ENCODE measurements around the gene CISD3. TPM values are rescaled to one million over a fixed set of nuclear protein-coding genes. Genes with fewer than 3 reads are reported as not detected.
A peak's percentile ranks its signal among the peaks of the same experiment; 100 is the strongest.

CISD3 gene
- total and polyA plus RNA-seq, 8 donors, result 27.5 to 44.3 (median 30.9) TPM

GRCh38 chr17:38749223-38750043, 19.3 kb downstream of the CISD3 start:
- 0 to 1% methylated on average over 77 to 79 of the region's 79 CpGs for WGBS, 2 donors
- intact Hi-C loops (cut with DNase I), result no loop called here

GRCh38 chr17:38750044-38750311, 19.8 kb downstream of the CISD3 start:
- no peak for ATAC-seq
- WGBS, 2 donors, result 11 to 15% methylated on average over 12 of the region's 12 CpGs
- H3K4me1 ChIP-seq, result peaks cover 4 to 14% (median 9%) of the 10 kb centered on the region in 3 donors

More at GRCh38 chr17:38749223-38750043, 19.3 kb downstream of the CISD3 start:
- H3K9me3 ChIP-seq, result no peaks in the 10 kb centered on the region
- ATAC-seq (peak; percentile 29 to 44 (median 34)), FAIRE-seq (no peak), DNase-seq (peak; percentile 70 to 87 (median 80))
- H3K36me3 ChIP-seq, result no peaks in the 10 kb centered on the region
- TF ChIP-seq CTCF (IDR thresholded peaks at IDR 0.05), result no peak
- H3K27ac ChIP-seq, result peak overlapping the region; percentile 61 to 85 (median 71)
- no peaks in the 10 kb centered on the region for H3K27me3 ChIP-seq
- H3K4me1 ChIP-seq, result peaks cover 4 to 14% (median 9%) of the 10 kb centered on the region in 3 donors
- H3K4me3 ChIP-seq, result peak overlapping the region; percentile 78 to 84 (median 80)

GRCh38 chr17:38750312-38751121, 20.4 kb downstream of the CISD3 start:
- FAIRE-seq, result no peak

More at GRCh38 chr17:38750044-38750311, 19.8 kb downstream of the CISD3 start:
- H3K36me3 ChIP-seq, result no peaks in the 10 kb centered on the region
- H3K9me3 ChIP-seq, result no peaks in the 10 kb centered on the region
- no peak for TF ChIP-seq CTCF (IDR thresholded peaks at IDR 0.05)
- DNase-seq (no peak), FAIRE-seq (no peak)
- intact Hi-C loops (cut with DNase I), result no loop called here
- no peaks in the 10 kb centered on the region for H3K27me3 ChIP-seq
- peak overlapping the region; percentile 78 to 84 (median 80) for H3K4me3 ChIP-seq
- peak overlapping the region in 3 of 4 donors; percentile 61 to 85 (median 73) for H3K27ac ChIP-seq

GRCh38 chr17:38751144-38751807, 21.1 kb downstream of the CISD3 start:
- H3K4me3 ChIP-seq, result peak overlapping the region in 2 of 4 donors; percentile 90 to 91
- H3K9me3 ChIP-seq, result no peaks in the 10 kb centered on the region
- H3K36me3 ChIP-seq, result peaks cover 0 to 5% (median 0%) of the 10 kb centered on the region in 3 donors
- intact Hi-C loops (cut with DNase I), result no loop called here
- peaks cover 4 to 14% (median 9%) of the 10 kb centered on the region in 3 donors for H3K4me1 ChIP-seq
- ATAC-seq (no peak), DNase-seq (no peak), FAIRE-seq (no peak)
- no peaks in the 10 kb centered on the region for H3K27me3 ChIP-seq
- no peak for TF ChIP-seq CTCF (IDR thresholded peaks at IDR 0.05)
- H3K27ac ChIP-seq, result peak overlapping the region in 2 of 4 donors; percentile 84 to 90
- 10 to 11% methylated on average over 10 of the region's 10 CpGs for WGBS, 2 donors

More at GRCh38 chr17:38750312-38751121, 20.4 kb downstream of the CISD3 start:
- H3K4me1 ChIP-seq, result peaks cover 4 to 14% (median 9%) of the 10 kb centered on the region in 3 donors
- H3K9me3 ChIP-seq, result no peaks in the 10 kb centered on the region
- 49 to 54% methylated on average over 28 of the region's 28 CpGs for WGBS, 2 donors
- peak in 4 of 6 donors; percentile 34 to 56 (median 48) for DNase-seq
- TF ChIP-seq CTCF (IDR thresholded peaks at IDR 0.05), result no peak
- peak overlapping the region in 2 of 4 donors; percentile 78 to 79 for H3K4me3 ChIP-seq
- no peak for ATAC-seq
- no peaks in the 10 kb centered on the region for H3K36me3 ChIP-seq
- no peaks in the 10 kb centered on the region for H3K27me3 ChIP-seq
- peak overlapping the region in 3 of 4 donors; percentile 61 to 85 (median 73) for H3K27ac ChIP-seq
- intact Hi-C loops (cut with DNase I), result no loop called here

Data from pancreas (tissue), 10 donors.